ENCODE data around the gene SMARCAL1. TPM values are rescaled to one million over a fixed set of nuclear protein-coding genes. Genes with fewer than 3 reads are reported as not detected.
A peak's percentile ranks its signal among the peaks of the same experiment; 100 is the strongest.

The SMARCAL1 gene
- total and polyA plus RNA-seq, 2 of the 4 experiments (the other 2 are of a cell fraction) = 13.6 to 21.0 TPM

- H3K9ac ChIP-seq (ENCODE audit: low read depth, low read length) = no peak overlapping the region
- H2BK15ac ChIP-seq (ENCODE audit: low read depth, low read length) = peak overlapping the region; percentile 62; the same call in 2 of the 3 replicates
- no peak overlapping the region for H2BK20ac ChIP-seq (ENCODE audit: low read depth, low read length)
- no peaks in the 10 kb centered on the region for H3K27me3 ChIP-seq (ENCODE audit: control insufficient read depth, insufficient read depth, low read length)
- H3K4me2 ChIP-seq (ENCODE audit: low read depth, low read length) = peak overlapping the region; percentile 51; the same call in 1 of the 2 replicates
- peaks cover 23% of the 10 kb centered on the region for H3K9me1 ChIP-seq (ENCODE audit: insufficient read depth, low read length)
- intact Hi-C loops (cut with micrococcal nuclease) (no loop called here), dilution Hi-C loops (cut with HindIII; ENCODE audit: low sequenced_read_pairs, unreplicated experiment) (no loop called here), in situ Hi-C loops (cut with MboI; ENCODE audit: low sequenced_read_pairs) (no loop called here)
- no peak overlapping the region for H3K4me3 ChIP-seq (ENCODE audit: insufficient read depth, low read depth, low read length)
- 0 out of 2 replicates have a peak overlapping the region, but pooled peaks have one; percentile 1 for H3K4ac ChIP-seq (ENCODE audit: low read depth, low read length)
- peaks cover 0 to 15% of the 10 kb centered on the region in 2 experiments; a peak in 1 of 4 replicates for H3K79me1 ChIP-seq (ENCODE audit: low read depth in 1 of 2, low read length in 2 of 2)
- peaks cover 8% of the 10 kb centered on the region for H3K4me1 ChIP-seq (ENCODE audit: control insufficient read depth, insufficient read depth, low read length)
- H4K8ac ChIP-seq (ENCODE audit: low read depth in 2 of 2, low read length in 2 of 2) = no peak overlapping the region; a peak in 1 of 4 replicates
- H2AFZ ChIP-seq (replicated peaks; ENCODE audit: low read length, poor library complexity) = no peak overlapping the region
- H3K9me3 ChIP-seq (ENCODE audit: control insufficient read depth, insufficient read depth, low read length) = peaks cover 3% of the 10 kb centered on the region; the same call in 1 of the 2 replicates
- H2BK120ac ChIP-seq (ENCODE audit: low read depth, low read length) = peak overlapping the region; percentile 57; the same call in 1 of the 2 replicates
- BruUV-seq (replicated peaks) = no TSS peak
- peak overlapping the region; percentile 82 for H4K91ac ChIP-seq (ENCODE audit: insufficient read depth, low read depth, low read length)
- H3K27ac ChIP-seq (ENCODE audit: insufficient read depth, low read length) = no peak overlapping the region; the same call in 1 of the 2 replicates
- H3K56ac ChIP-seq (ENCODE audit: extremely low read depth, insufficient read depth, low read length) = no peak overlapping the region
- ATAC-seq (ENCODE audit: low read depth) = peak; percentile 76
- H3K14ac ChIP-seq (replicated peaks; ENCODE audit: low read depth, low read length) = peak overlapping the region; percentile 86
- DNase-seq = peak; percentile 64
- H2AK9ac ChIP-seq (replicated peaks; ENCODE audit: low read depth, low read length, poor library complexity) = peak overlapping the region; percentile 73
- 0 out of 2 replicates have a peak overlapping the region, but pooled peaks have one; percentile 25 for H3K23ac ChIP-seq (ENCODE audit: low read depth, low read length)
- CTCF ChIA-PET = no interaction called here
- 8% methylated on average over 4 of the region's 4 CpGs; no CpG with 5 or more reads in 1 of the 2 experiments for WGBS, 2 experiments (ENCODE audit: extremely low coverage in 2 of 2, insufficient read length in 1 of 2)
- POLR2A ChIA-PET (ENCODE audit: unreplicated experiment) = no interaction called here
- TF ChIP-seq FOS (IDR thresholded peaks at IDR 0.05; ENCODE audit: low read depth, low read length) (peak; percentile 46; the same call in 1 of the 2 replicates), CTCF (conservative IDR thresholded peaks at IDR 0.05; ENCODE audit: low read depth, low read length) (no peak)
- no peak overlapping the region for H3K18ac ChIP-seq (ENCODE audit: low read depth, low read length)
- peak overlapping the region; percentile 82; the same call in 1 of the 2 replicates for H2AK5ac ChIP-seq (ENCODE audit: low read depth, low read length)
- H4K5ac ChIP-seq (ENCODE audit: low read depth, low read length) = no peak overlapping the region
- H4K20me1 ChIP-seq (ENCODE audit: insufficient read depth, low read length) = peaks cover 3% of the 10 kb centered on the region; the same call in 1 of the 2 replicates
- H2BK5ac ChIP-seq (ENCODE audit: low read depth, low read length, poor library complexity, severe bottlenecking) = peak overlapping the region; percentile 91
- peaks cover 45% of the 10 kb centered on the region for H3K36me3 ChIP-seq (ENCODE audit: control insufficient read depth, insufficient read depth, low read length)
These were observed 14.7 kb downstream of the SMARCAL1 start for GRCh38 chr2:216426938-216427337.

Data from IMR-90 (cell line).